Measurements from ENCODE around the gene TRPC4.
A peak's percentile ranks its signal among the peaks of the same experiment; 100 is the strongest.

TRPC4 gene

GRCh38 chr13:37716420-37717195 is 153.0 kb downstream of the TRPC4 start:
- DNase-seq (ENCODE audit: low read depth in 1 of 2, low spot score in 1 of 2), result no peak
- no peak overlapping the region for H3K4me3 ChIP-seq (replicated peaks; ENCODE audit: insufficient read depth, low read length)
- no peaks in the 10 kb centered on the region for H3K27me3 ChIP-seq (ENCODE audit: insufficient read depth, poor library complexity, severe bottlenecking)
- H3K27ac ChIP-seq (replicated peaks), result no peak overlapping the region
- TF ChIP-seq POLR2AphosphoS5 (IDR thresholded peaks at IDR 0.05; ENCODE audit: low read depth) (no peak), SPI1 (IDR thresholded peaks at IDR 0.05; ENCODE audit: borderline replicate concordance, low read depth) (0 out of 2 replicates have a peak, but pooled peaks have one; percentile 8)

GRCh38 chr13:37715606-37716015 is 154.0 kb downstream of the TRPC4 start:
- Histone ChIP-seq H3K27ac (replicated peaks) (no peak overlapping the region), H3K4me3 (replicated peaks; ENCODE audit: insufficient read depth, low read length) (no peak overlapping the region), H3K27me3 (ENCODE audit: insufficient read depth, poor library complexity, severe bottlenecking) (no peaks in the 10 kb centered on the region)
- DNase-seq (ENCODE audit: low read depth in 1 of 2, low spot score in 1 of 2), result no peak
- TF ChIP-seq SPI1 (IDR thresholded peaks at IDR 0.05; ENCODE audit: borderline replicate concordance, low read depth), result no peak
- TF ChIP-seq GABPA (IDR thresholded peaks at IDR 0.05; ENCODE audit: low read depth), result no peak
- TF ChIP-seq CTCF (IDR thresholded peaks at IDR 0.05; ENCODE audit: insufficient read depth, low read length), result no peak
- no peak for TF ChIP-seq POLR2AphosphoS5 (IDR thresholded peaks at IDR 0.05; ENCODE audit: low read depth)
- TF ChIP-seq REST (IDR thresholded peaks at IDR 0.05; ENCODE audit: insufficient replicate concordance, low read depth), result no peak

- no peak for DNase-seq (ENCODE audit: low read depth in 1 of 2, low spot score in 1 of 2)
- Histone ChIP-seq H3K27ac (replicated peaks) (no peak overlapping the region), H3K4me3 (replicated peaks; ENCODE audit: insufficient read depth, low read length) (no peak overlapping the region), H3K27me3 (ENCODE audit: insufficient read depth, poor library complexity, severe bottlenecking) (no peaks in the 10 kb centered on the region)
- no peak for TF ChIP-seq GABPA (IDR thresholded peaks at IDR 0.05; ENCODE audit: low read depth)
- TF ChIP-seq POLR2AphosphoS5 (IDR thresholded peaks at IDR 0.05; ENCODE audit: low read depth), result no peak
- no peak for TF ChIP-seq SPI1 (IDR thresholded peaks at IDR 0.05; ENCODE audit: borderline replicate concordance, low read depth)
- TF ChIP-seq CTCF (IDR thresholded peaks at IDR 0.05; ENCODE audit: insufficient read depth, low read length), result no peak
- no peak for TF ChIP-seq REST (IDR thresholded peaks at IDR 0.05; ENCODE audit: insufficient replicate concordance, low read depth)
These were observed 160.3 kb downstream of the TRPC4 start for GRCh38 chr13:37709318-37709717.

GRCh38 chr13:37707739-37708500 is 161.7 kb downstream of the TRPC4 start:
- Histone ChIP-seq H3K27me3 (ENCODE audit: insufficient read depth, poor library complexity, severe bottlenecking) (no peaks in the 10 kb centered on the region), H3K4me3 (replicated peaks; ENCODE audit: insufficient read depth, low read length) (no peak overlapping the region), H3K27ac (replicated peaks) (no peak overlapping the region)
- DNase-seq (ENCODE audit: low read depth in 1 of 2, low spot score in 1 of 2), result no peak
- TF ChIP-seq REST (IDR thresholded peaks at IDR 0.05; ENCODE audit: insufficient replicate concordance, low read depth) (no peak), GABPA (IDR thresholded peaks at IDR 0.05; ENCODE audit: low read depth) (no peak), SPI1 (IDR thresholded peaks at IDR 0.05; ENCODE audit: borderline replicate concordance, low read depth) (no peak), POLR2AphosphoS5 (IDR thresholded peaks at IDR 0.05; ENCODE audit: low read depth) (no peak), CTCF (IDR thresholded peaks at IDR 0.05; ENCODE audit: insufficient read depth, low read length) (no peak)
